ENCODE data around the gene CFAP69.

The CFAP69 gene

DNA sequence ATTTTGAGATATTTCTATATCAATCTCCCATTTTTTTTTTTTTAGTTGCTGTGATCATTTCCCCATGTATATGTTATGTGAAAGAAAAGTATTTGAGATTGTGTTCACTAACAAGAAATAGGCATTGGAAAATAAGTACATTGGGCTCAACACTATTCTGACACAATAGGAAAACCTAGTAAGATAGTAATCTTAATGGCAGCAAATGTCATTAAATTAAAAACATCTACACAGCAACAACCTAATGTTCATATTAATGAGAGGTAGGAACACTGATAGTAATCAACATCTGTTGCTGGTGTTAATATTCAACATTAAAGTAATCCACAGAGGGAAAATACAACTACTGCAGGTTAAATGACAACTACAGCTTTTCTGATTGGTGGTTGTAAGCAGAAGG lies 100.0 kb downstream of the CFAP69 start:
- TF ChIP-seq FOXP2 (optimal IDR thresholded peaks at IDR 0.05; ENCODE audit: borderline replicate concordance, extremely low read depth, extremely low read length, insufficient read depth) (no peak), TAF1 (IDR thresholded peaks at IDR 0.05; ENCODE audit: borderline replicate concordance, insufficient read depth, low read length) (no peak)
- TF ChIP-seq, protein P1, sequence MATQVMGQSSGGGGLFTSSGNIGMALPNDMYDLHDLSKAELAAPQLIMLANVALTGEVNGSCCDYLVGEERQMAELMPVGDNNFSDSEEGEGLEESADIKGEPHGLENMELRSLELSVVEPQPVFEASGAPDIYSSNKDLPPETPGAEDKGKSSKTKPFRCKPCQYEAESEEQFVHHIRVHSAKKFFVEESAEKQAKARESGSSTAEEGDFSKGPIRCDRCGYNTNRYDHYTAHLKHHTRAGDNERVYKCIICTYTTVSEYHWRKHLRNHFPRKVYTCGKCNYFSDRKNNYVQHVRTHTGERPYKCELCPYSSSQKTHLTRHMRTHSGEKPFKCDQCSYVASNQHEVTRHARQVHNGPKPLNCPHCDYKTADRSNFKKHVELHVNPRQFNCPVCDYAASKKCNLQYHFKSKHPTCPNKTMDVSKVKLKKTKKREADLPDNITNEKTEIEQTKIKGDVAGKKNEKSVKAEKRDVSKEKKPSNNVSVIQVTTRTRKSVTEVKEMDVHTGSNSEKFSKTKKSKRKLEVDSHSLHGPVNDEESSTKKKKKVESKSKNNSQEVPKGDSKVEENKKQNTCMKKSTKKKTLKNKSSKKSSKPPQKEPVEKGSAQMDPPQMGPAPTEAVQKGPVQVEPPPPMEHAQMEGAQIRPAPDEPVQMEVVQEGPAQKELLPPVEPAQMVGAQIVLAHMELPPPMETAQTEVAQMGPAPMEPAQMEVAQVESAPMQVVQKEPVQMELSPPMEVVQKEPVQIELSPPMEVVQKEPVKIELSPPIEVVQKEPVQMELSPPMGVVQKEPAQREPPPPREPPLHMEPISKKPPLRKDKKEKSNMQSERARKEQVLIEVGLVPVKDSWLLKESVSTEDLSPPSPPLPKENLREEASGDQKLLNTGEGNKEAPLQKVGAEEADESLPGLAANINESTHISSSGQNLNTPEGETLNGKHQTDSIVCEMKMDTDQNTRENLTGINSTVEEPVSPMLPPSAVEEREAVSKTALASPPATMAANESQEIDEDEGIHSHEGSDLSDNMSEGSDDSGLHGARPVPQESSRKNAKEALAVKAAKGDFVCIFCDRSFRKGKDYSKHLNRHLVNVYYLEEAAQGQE (IDR thresholded peaks at IDR 0.05; ENCODE audit: insufficient read depth in 1 of 2, low read depth in 2 of 2, low read length in 2 of 2): no peak

DNA sequence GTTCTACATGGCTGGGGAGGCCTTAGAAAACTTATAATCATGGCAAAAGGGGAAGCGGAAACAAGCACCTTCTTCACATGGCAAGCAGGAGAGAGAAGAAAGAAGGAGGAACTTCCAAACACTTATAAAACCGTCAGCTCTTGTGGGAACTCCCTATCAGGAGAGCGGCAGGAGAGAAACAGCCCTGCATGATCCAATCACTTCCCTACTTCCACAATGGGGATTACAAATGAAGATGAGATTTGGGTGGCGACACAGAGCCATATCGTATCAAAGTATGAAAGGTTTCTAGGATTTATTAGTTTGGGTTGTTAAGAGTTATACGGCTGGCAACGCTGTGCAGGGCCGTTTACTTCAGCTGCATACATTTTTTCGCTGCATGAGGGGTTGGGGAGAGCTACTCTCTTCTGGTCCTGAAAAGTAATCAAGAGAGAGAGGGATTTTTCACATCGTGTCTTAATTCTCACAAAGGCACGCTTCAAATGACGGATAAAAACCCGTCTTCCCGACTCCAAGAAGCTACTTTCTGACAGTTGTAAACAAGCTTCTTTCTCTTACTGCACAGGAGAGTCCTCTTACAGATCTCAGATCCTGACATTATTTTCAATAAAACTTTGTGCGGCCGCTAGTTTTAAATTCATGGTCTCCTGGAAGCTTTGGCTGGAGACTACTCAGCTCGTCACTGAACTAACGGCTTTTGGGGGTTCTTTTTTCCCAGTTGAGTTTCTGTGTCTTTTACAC lies 100.8 kb downstream of the CFAP69 start:
- TF ChIP-seq SIN3A (IDR thresholded peaks at IDR 0.05; ENCODE audit: borderline replicate concordance, insufficient read depth, low read length) (no peak), POLR2AphosphoS5 (IDR thresholded peaks at IDR 0.05; ENCODE audit: low read depth, low read length) (no peak), FOXP2 (optimal IDR thresholded peaks at IDR 0.05; ENCODE audit: borderline replicate concordance, extremely low read depth, extremely low read length, insufficient read depth) (no peak), TAF1 (IDR thresholded peaks at IDR 0.05; ENCODE audit: borderline replicate concordance, insufficient read depth, low read length) (no peak)
- TF ChIP-seq, protein P1 (IDR thresholded peaks at IDR 0.05; ENCODE audit: insufficient read depth in 1 of 2, low read depth in 2 of 2, low read length in 2 of 2): no peak

DNA sequence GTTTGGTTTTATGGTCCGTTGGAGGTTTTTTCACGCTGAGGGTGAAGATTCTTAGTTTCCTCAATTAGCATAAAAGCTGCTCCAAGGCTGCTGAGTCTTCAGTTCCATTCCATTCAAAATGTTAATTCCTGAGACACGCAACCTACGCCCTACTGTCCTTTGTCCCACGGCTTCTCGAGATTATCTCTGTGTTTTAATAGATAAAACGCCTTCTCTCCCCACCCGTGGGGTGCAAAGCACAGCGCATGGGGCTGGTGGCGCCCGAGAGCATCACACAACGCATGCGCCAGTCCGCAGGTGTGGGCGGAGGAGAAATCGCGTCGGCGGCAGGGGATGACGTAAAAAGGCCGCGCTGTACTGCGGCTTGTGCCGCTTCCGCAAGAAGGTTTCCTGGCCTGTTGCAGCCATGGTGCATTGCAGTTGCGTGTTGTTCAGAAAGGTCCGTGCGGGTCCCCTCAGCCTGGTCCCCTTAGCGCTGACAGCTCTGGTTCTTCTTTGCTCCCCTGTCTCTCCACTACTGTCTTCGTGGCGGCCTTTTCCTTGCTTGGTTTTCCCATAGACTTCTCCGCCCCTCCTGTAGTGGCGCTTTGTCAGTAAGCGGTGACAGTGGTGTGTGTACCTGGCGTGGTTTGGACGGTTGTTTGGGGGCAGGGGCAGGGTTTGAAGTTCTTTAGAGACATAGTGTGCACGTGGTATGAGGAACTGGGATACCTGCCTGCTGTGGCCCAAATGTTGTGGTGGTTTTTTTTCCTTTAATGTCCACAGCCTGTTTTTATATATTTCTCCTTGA lies 101.6 kb downstream of the CFAP69 start, which contains the start of gene GTPBP10:
Gene GTPBP10 (plus strand): TSS at position 381 of the 790 bp plus-strand sequence. CDS start 26 bp downstream, at position 407.
- TF ChIP-seq POLR2AphosphoS5 (IDR thresholded peaks at IDR 0.05; ENCODE audit: low read depth, low read length) (peak; percentile 97), TAF1 (IDR thresholded peaks at IDR 0.05; ENCODE audit: borderline replicate concordance, insufficient read depth, low read length) (peak; percentile 77; the same call in 1 of the 2 replicates), SIN3A (IDR thresholded peaks at IDR 0.05; ENCODE audit: borderline replicate concordance, insufficient read depth, low read length) (peak; percentile 80; the same call in 1 of the 2 replicates), FOXP2 (optimal IDR thresholded peaks at IDR 0.05; ENCODE audit: borderline replicate concordance, extremely low read depth, extremely low read length, insufficient read depth) (peak; percentile 84)
- TF ChIP-seq, protein P1 (IDR thresholded peaks at IDR 0.05; ENCODE audit: insufficient read depth in 1 of 2, low read depth in 2 of 2, low read length in 2 of 2): peak; percentile 55 to 72; a peak in 3 of 4 replicates

DNA sequence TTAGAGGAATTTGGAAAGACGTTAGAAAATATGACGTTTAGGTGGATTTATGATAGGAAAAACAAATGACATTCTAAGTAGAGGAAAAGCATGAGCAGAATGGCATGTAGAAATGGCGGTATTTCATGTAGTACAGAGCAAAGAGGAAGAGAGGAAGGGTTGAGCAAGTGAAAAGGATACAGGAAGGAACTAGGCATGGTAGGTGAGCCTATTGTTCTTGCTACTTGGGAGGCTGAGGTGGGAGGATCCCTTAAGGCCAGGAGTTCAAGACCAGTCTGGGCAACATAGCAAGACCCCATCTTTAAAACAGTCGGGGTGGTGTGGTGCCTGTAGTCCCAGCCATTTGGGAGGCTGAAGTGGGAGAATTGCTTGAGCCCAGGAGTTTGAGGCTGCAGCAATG lies 102.8 kb downstream of the CFAP69 start:
- TF ChIP-seq TAF1 (IDR thresholded peaks at IDR 0.05; ENCODE audit: borderline replicate concordance, insufficient read depth, low read length): no peak
- no peak for TF ChIP-seq FOXP2 (optimal IDR thresholded peaks at IDR 0.05; ENCODE audit: borderline replicate concordance, extremely low read depth, extremely low read length, insufficient read depth)
- TF ChIP-seq, protein P1 (IDR thresholded peaks at IDR 0.05; ENCODE audit: insufficient read depth in 1 of 2, low read depth in 2 of 2, low read length in 2 of 2): no peak
- no peak for TF ChIP-seq SIN3A (IDR thresholded peaks at IDR 0.05; ENCODE audit: borderline replicate concordance, insufficient read depth, low read length)
- no peak for TF ChIP-seq POLR2AphosphoS5 (IDR thresholded peaks at IDR 0.05; ENCODE audit: low read depth, low read length)
